Motor neuron (in vitro differentiated cells): Measurements from ENCODE around the gene TMEM132D. TPM values are rescaled to one million over a fixed set of nuclear protein-coding genes. Genes with fewer than 3 reads are reported as not detected.

Experiments used
- ATAC-seq, 8 experiments: fragments of 200-7000 bp; cut with Tn5 transposase; replicated peaks in 6 of 8; 2 replicates each; pipeline ENCODE4 v1.8.0; 2021; ENCODE audit warnings: mild to moderate bottlenecking in 8 of 8, moderate library complexity in 8 of 8
- H3K27ac ChIP-seq, 2 donors: fragments of 250-450 bp; sonication (Bioruptor Pico); 2 replicates each; pipeline ENCODE4 v1.9.0; 2021; ENCODE audit warnings: antibody characterized with exemption in 2 of 2, mild to moderate bottlenecking in 2 of 2, moderate library complexity in 1 of 2
- H3K4me1 ChIP-seq, 2 donors: fragments of 250-450 bp; sonication (Bioruptor Pico); replicated peaks in 1 of 2; 2 replicates each; pipeline ENCODE4 v1.6.1; 2021; ENCODE audit warnings: antibody characterized with exemption in 2 of 2, mild to moderate bottlenecking in 2 of 2, moderate library complexity in 1 of 2
- H3K4me3 ChIP-seq, 5 donors: fragments of 250-450 bp; sonication (Bioruptor Pico); 2 replicates each; pipeline ENCODE4 v1.9.0; 2021; ENCODE audit warnings: antibody characterized with exemption in 5 of 5, mild to moderate bottlenecking in 5 of 5, moderate library complexity in 4 of 5
- WGBS, 10 experiments: fragments of 450-650 bp; shearing (Covaris generic); methylation state at CpG; one replicate each; pipeline ENCODE4 v1.0.0; 2022; 5-methylcytosine and 5-hydroxymethylcytosine counted together
- in situ Hi-C, 9 experiments: fragments of 400-800 bp; cut with MboI; loops; one replicate each; pipeline ENCODE4 v1.15.0; 2021; ENCODE audit warnings: low sequenced_read_pairs in 9 of 9, low pct_unique_long_range_greater_than_20kb in 2 of 9; ENCODE audit not compliant: unreplicated experiment in 9 of 9
- total RNA-seq, 8 experiments: library from RNA; unstranded; fragments of 300-600 nt; gene quantifications; 2 replicates each; pipeline versions ENCODE4 v1.2.3 to v1.2.4, GENCODE V29; 2022

Gene TMEM132D
- total RNA-seq, 8 experiments from 2014 or later = 0.17 to 5.7 (median 1.5) TPM; not detected in 1

- Histone ChIP-seq H3K27ac (no peak overlapping the region), H3K4me1 (no peaks in the 10 kb centered on the region), H3K4me3 (no peak overlapping the region)
- ATAC-seq = no peak
- in situ Hi-C loops = no loop called here
Measured at GRCh38 chr12:129160282-129160681, 743.5 kb downstream of the TMEM132D start.

GRCh38 chr12:129152351-129153104 is 751.3 kb downstream of the TMEM132D start:
- WGBS, 10 experiments = 0 to 85% (median 40%) methylated on average over 1 to 9 of the region's 10 CpGs; no CpG with 5 or more reads in 2 of the 10 experiments

GRCh38 chr12:129150721-129151120 is 753.1 kb downstream of the TMEM132D start:
- WGBS, 10 experiments = 17 to 75% (median 49%) methylated on average over 1 to 4 of the region's 11 CpGs; no CpG with 5 or more reads in 6 of the 10 experiments
- H3K4me1 ChIP-seq = no peaks in the 10 kb centered on the region
- in situ Hi-C loops = no loop called here
- no peak overlapping the region for H3K4me3 ChIP-seq
- no peak for ATAC-seq
- no peak overlapping the region for H3K27ac ChIP-seq

More at GRCh38 chr12:129152351-129153104, 751.3 kb downstream of the TMEM132D start:
- in situ Hi-C loops = no loop called here
- Histone ChIP-seq H3K27ac (no peak overlapping the region), H3K4me3 (no peak overlapping the region), H3K4me1 (no peaks in the 10 kb centered on the region)
- peak in 3 of 8 experiments; percentile 21 to 76 (median 53) for ATAC-seq

- Histone ChIP-seq H3K4me3 (no peak overlapping the region), H3K27ac (no peak overlapping the region), H3K4me1 (no peaks in the 10 kb centered on the region)
- 0 to 100% (median 49%) methylated on average over 1 to 7 of the region's 7 CpGs; no CpG with 5 or more reads in 2 of the 10 experiments for WGBS, 10 experiments
- no peak for ATAC-seq
- in situ Hi-C loops = no loop called here
Measured at GRCh38 chr12:129145381-129145780, 758.4 kb downstream of the TMEM132D start.

- no peak for ATAC-seq
- WGBS, 10 experiments = 0 to 81% (median 33%) methylated on average over 1 to 4 of the region's 4 CpGs; no CpG with 5 or more reads in 1 of the 10 experiments
- H3K4me1 ChIP-seq = no peaks in the 10 kb centered on the region
- no peak overlapping the region for H3K27ac ChIP-seq
- H3K4me3 ChIP-seq = no peak overlapping the region
- in situ Hi-C loops = no loop called here
Measured at GRCh38 chr12:129138776-129139175, 765.0 kb downstream of the TMEM132D start.

- WGBS, 10 experiments = 0 to 100% (median 65%) methylated on average over 1 to 3 of the region's 3 CpGs; no CpG with 5 or more reads in 1 of the 10 experiments
- in situ Hi-C loops = no loop called here
- H3K27ac ChIP-seq = no peak overlapping the region
- ATAC-seq = no peak
- no peaks in the 10 kb centered on the region for H3K4me1 ChIP-seq
- no peak overlapping the region for H3K4me3 ChIP-seq
Measured at GRCh38 chr12:129136694-129137325, 767.0 kb downstream of the TMEM132D start.

- no peak overlapping the region for H3K27ac ChIP-seq
- H3K4me3 ChIP-seq = no peak overlapping the region
- 0 to 90% (median 46%) methylated on average over 1 to 4 of the region's 12 CpGs; no CpG with 5 or more reads in 3 of the 10 experiments for WGBS, 10 experiments
- ATAC-seq = no peak
- in situ Hi-C loops = no loop called here
- H3K4me1 ChIP-seq = no peaks in the 10 kb centered on the region
Measured at GRCh38 chr12:129127771-129128170, 776.1 kb downstream of the TMEM132D start.

GRCh38 chr12:129127211-129127610 is 776.6 kb downstream of the TMEM132D start:
- WGBS, 10 experiments = 40 to 80% (median 62%) methylated on average over 1 to 8 of the region's 9 CpGs; no CpG with 5 or more reads in 3 of the 10 experiments
- no peak overlapping the region for H3K4me3 ChIP-seq
- no peak overlapping the region for H3K27ac ChIP-seq
- H3K4me1 ChIP-seq = no peaks in the 10 kb centered on the region
- no peak for ATAC-seq
- in situ Hi-C loops = no loop called here

- WGBS, 10 experiments = 0 to 67% (median 40%) methylated on average over 1 of the region's 1 CpG; no CpG with 5 or more reads in 3 of the 10 experiments
- in situ Hi-C loops = no loop called here
- no peak overlapping the region for H3K4me3 ChIP-seq
- no peaks in the 10 kb centered on the region for H3K4me1 ChIP-seq
- no peak for ATAC-seq
- no peak overlapping the region for H3K27ac ChIP-seq
Measured at GRCh38 chr12:129119537-129119936, 784.3 kb downstream of the TMEM132D start.

GRCh38 chr12:129115558-129115957 is 788.3 kb downstream of the TMEM132D start:
- in situ Hi-C loops = no loop called here

GRCh38 chr12:129110575-129110974 is 793.2 kb downstream of the TMEM132D start:
- Histone ChIP-seq H3K4me1 (no peaks in the 10 kb centered on the region), H3K27ac (no peak overlapping the region), H3K4me3 (no peak overlapping the region)
- no peak for ATAC-seq
- in situ Hi-C loops = no loop called here
- 7 to 93% (median 29%) methylated on average over 1 to 6 of the region's 8 CpGs; no CpG with 5 or more reads in 6 of the 10 experiments for WGBS, 10 experiments

More at GRCh38 chr12:129115558-129115957, 788.3 kb downstream of the TMEM132D start:
- WGBS, 10 experiments = 0 to 61% (median 0%) methylated on average over 1 to 4 of the region's 5 CpGs; no CpG with 5 or more reads in 5 of the 10 experiments
- Histone ChIP-seq H3K4me3 (no peak overlapping the region), H3K27ac (no peak overlapping the region), H3K4me1 (no peaks in the 10 kb centered on the region)
- ATAC-seq = no peak

- no peak overlapping the region for H3K4me3 ChIP-seq
- H3K27ac ChIP-seq = no peak overlapping the region
- in situ Hi-C loops = no loop called here
- ATAC-seq = no peak
- 15 to 91% (median 57%) methylated on average over 4 to 17 of the region's 17 CpGs; no CpG with 5 or more reads in 1 of the 10 experiments for WGBS, 10 experiments
- H3K4me1 ChIP-seq = no peaks in the 10 kb centered on the region
Measured at GRCh38 chr12:129109174-129110001, 794.4 kb downstream of the TMEM132D start.

GRCh38 chr12:129106772-129107171 is 797.1 kb downstream of the TMEM132D start:
- ATAC-seq = no peak
- Histone ChIP-seq H3K4me1 (no peaks in the 10 kb centered on the region), H3K27ac (no peak overlapping the region), H3K4me3 (no peak overlapping the region)
- WGBS, 10 experiments = 0 to 100% (median 26%) methylated on average over 1 to 2 of the region's 2 CpGs; no CpG with 5 or more reads in 2 of the 10 experiments
- in situ Hi-C loops = no loop called here
